SK-N-MC (cell line): ENCODE results near the gene FBXW7.

Experiments
- EZH2 ChIP-seq: fragments of 200-600 bp; sonication (generic); IDR thresholded peaks from one replicate; pipeline ENCODE4 v1.6.1; 2017; ENCODE audit warnings: antibody characterized with exemption
- POLR2AphosphoS5 ChIP-seq: IDR thresholded peaks from 2 replicates; pipeline ENCODE4 v1.6.1; 2012; ENCODE audit warnings: mild to moderate bottlenecking, low read depth, low read length, borderline replicate concordance

DNA sequence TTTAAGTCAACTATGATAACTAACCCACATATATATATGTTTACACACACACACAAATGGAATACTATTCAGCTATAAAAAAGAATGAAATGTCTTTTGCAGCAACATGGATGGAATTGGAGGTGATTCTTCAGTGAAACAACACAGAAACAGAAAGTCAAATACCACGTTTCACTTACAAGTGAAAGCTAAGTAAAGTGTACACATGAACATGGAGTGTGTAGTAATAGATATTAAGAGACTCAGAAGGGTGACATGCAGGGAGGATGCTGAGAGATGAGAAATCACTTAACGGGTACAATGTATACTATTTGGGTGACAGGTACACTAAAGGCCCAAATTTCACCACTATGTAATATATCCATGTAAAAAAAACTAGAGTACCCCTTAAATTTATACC, 146.5 kb downstream of the FBXW7 start:
- TF ChIP-seq POLR2AphosphoS5 (no peak), EZH2 (no peak)
